HepG2 (cell line): ENCODE data around the gene SLC17A3. TPM values are rescaled to one million over a fixed set of nuclear protein-coding genes. Genes with fewer than 3 reads are reported as not detected.

ENCODE experiments used
- BORCS8-MEF2B ChIP-seq: sonication (generic); formaldehyde crosslinking; IDR thresholded peaks from 2 replicates; pipeline ENCODE4 v1.8.0; 2022; ENCODE audit warnings: mild to moderate bottlenecking, missing genetic modification reagents
- FOXA1 ChIP-seq, 2 experiments: fragments of 450-650 bp in 1 of 2; sonication (generic) in 1 of 2; formaldehyde crosslinking in 1 of 2; IDR thresholded peaks; 2 replicates each; pipeline versions ENCODE4 v1.4.0 to v1.6.1; 2016 to 2020; ENCODE audit warnings: missing genetic modification reagents in 1 of 2
- FOXP1 ChIP-seq, 2 experiments: fragments of 450-650 bp in 1 of 2; IDR thresholded peaks; 2 replicates each; pipeline ENCODE4 v1.6.1; 2017 to 2018; ENCODE audit warnings: antibody characterized with exemption in 1 of 2
- HDAC1 ChIP-seq: sonication (generic); formaldehyde crosslinking; IDR thresholded peaks from 2 replicates; pipeline ENCODE4 v1.5.1; 2020; ENCODE audit warnings: mild to moderate bottlenecking, missing genetic modification reagents
- HIVEP1 ChIP-seq: sonication (generic); formaldehyde crosslinking; IDR thresholded peaks from 2 replicates; pipeline ENCODE4 v1.4.0; 2020; ENCODE audit warnings: mild to moderate bottlenecking, missing genetic modification reagents
- KAT8 ChIP-seq: IDR thresholded peaks from 2 replicates; pipeline ENCODE4 v1.6.1; 2016; ENCODE audit warnings: missing genetic modification reagents, missing compliant biosample characterization
- MAFF ChIP-seq: IDR thresholded peaks from 2 replicates; pipeline ENCODE4 v1.6.1; 2011; ENCODE audit warnings: low read depth, low read length, improper control_type of control experiment
- PHF21A ChIP-seq: sonication (generic); formaldehyde crosslinking; IDR thresholded peaks from 2 replicates; pipeline ENCODE4 v1.5.0; 2020; ENCODE audit warnings: mild to moderate bottlenecking, missing genetic modification reagents
- SALL2 ChIP-seq: sonication (generic); formaldehyde crosslinking; IDR thresholded peaks from 2 replicates; pipeline ENCODE4 v1.8.1; 2023; ENCODE audit warnings: mild to moderate bottlenecking, missing genetic modification reagents, inconsistent platforms
- U2AF1 ChIP-seq: fragments of 200-400 bp; formaldehyde crosslinking; optimal IDR thresholded peaks from 2 replicates; pipeline ENCODE3; 2017; ENCODE audit warnings: mild to moderate bottlenecking, low read depth, low read length
- YEATS4 ChIP-seq: sonication (generic); formaldehyde crosslinking; IDR thresholded peaks from 2 replicates; pipeline ENCODE4 v1.4.0; 2020; ENCODE audit warnings: missing genetic modification reagents, borderline replicate concordance
- ZMYM4 ChIP-seq: sonication (generic); formaldehyde crosslinking; IDR thresholded peaks from 2 replicates; pipeline ENCODE4 v1.8.1; 2023; ENCODE audit warnings: mild to moderate bottlenecking, missing genetic modification reagents
- ZNF121 ChIP-seq: sonication (generic); formaldehyde crosslinking; IDR thresholded peaks from 2 replicates; pipeline ENCODE4 v1.5.0; 2020; ENCODE audit warnings: mild to moderate bottlenecking, missing genetic modification reagents
- ZNF556 ChIP-seq: sonication (generic); formaldehyde crosslinking; IDR thresholded peaks from 2 replicates; pipeline ENCODE4 v1.4.0; 2020; ENCODE audit warnings: mild to moderate bottlenecking, missing genetic modification reagents, borderline replicate concordance
- ZNF614 ChIP-seq: IDR thresholded peaks from 2 replicates; pipeline ENCODE4 v1.6.1; 2018; ENCODE audit warnings: missing biosample characterization, missing genetic modification reagents, inconsistent platforms, borderline replicate concordance
- ZNF644 ChIP-seq: IDR thresholded peaks from 2 replicates; pipeline ENCODE4 v1.6.1; 2016; ENCODE audit warnings: low read depth
- polyA plus RNA-seq, 8 experiments: library from polyadenylated mRNA; depleted of rRNA in 3 of 8; stranded (reverse) in 7 of 8; unstranded in 1 of 8; fragments of >200 nt; fragmentation: Illumina TruSeq in 4 of 8; extraction: Trizol in 4 of 8; gene quantifications; 2 replicates each; pipeline versions ENCODE4 v1.2.1 to v1.2.3, GENCODE V29; 2011 to 2016; ENCODE audit warnings: low read depth in 4 of 8, missing spikeins in 1 of 8, mixed read lengths in 1 of 8; ENCODE audit not compliant: insufficient read depth in 1 of 8
- total RNA-seq, 5 experiments: library from RNA; depleted of rRNA; stranded (reverse); fragments of >200 nt; fragmentation: Illumina TruSeq; extraction: Trizol; gene quantifications; 2 replicates each; pipeline ENCODE4 v1.2.3, GENCODE V29; 2016; ENCODE audit warnings: low read depth in 1 of 5
- TF ChIP-seq, protein P1 (sequence below): IDR thresholded peaks from 2 replicates; pipeline ENCODE4 v1.4.0; 2020; ENCODE audit warnings: mild to moderate bottlenecking, missing genetic modification reagents
- TF ChIP-seq, protein P2 (sequence below): sonication (generic); formaldehyde crosslinking; IDR thresholded peaks from 2 replicates; pipeline ENCODE4 v1.5.1; 2020; ENCODE audit warnings: mild to moderate bottlenecking, moderate library complexity, missing genetic modification reagents
- TF ChIP-seq, protein P3 (sequence below): sonication (generic); formaldehyde crosslinking; IDR thresholded peaks from 2 replicates; pipeline ENCODE4 v1.4.0; 2020; ENCODE audit warnings: missing genetic modification reagents, low read depth, mild to moderate bottlenecking, borderline replicate concordance
- TF ChIP-seq, protein P4 (sequence below): sonication (generic); formaldehyde crosslinking; IDR thresholded peaks from 2 replicates; pipeline ENCODE4 v1.4.0; 2020; ENCODE audit warnings: missing genetic modification reagents
- TF ChIP-seq, protein P5 (sequence below): sonication (generic); formaldehyde crosslinking; IDR thresholded peaks from 2 replicates; pipeline ENCODE4 v1.4.0; 2020; ENCODE audit warnings: missing genetic modification reagents

The SLC17A3 gene
- total and polyA plus RNA-seq, 2 of the 13 experiments (the other 11 are each of a cell fraction or from before 2014, with no cell fraction given): 0.09 to 0.11 TPM

DNA sequence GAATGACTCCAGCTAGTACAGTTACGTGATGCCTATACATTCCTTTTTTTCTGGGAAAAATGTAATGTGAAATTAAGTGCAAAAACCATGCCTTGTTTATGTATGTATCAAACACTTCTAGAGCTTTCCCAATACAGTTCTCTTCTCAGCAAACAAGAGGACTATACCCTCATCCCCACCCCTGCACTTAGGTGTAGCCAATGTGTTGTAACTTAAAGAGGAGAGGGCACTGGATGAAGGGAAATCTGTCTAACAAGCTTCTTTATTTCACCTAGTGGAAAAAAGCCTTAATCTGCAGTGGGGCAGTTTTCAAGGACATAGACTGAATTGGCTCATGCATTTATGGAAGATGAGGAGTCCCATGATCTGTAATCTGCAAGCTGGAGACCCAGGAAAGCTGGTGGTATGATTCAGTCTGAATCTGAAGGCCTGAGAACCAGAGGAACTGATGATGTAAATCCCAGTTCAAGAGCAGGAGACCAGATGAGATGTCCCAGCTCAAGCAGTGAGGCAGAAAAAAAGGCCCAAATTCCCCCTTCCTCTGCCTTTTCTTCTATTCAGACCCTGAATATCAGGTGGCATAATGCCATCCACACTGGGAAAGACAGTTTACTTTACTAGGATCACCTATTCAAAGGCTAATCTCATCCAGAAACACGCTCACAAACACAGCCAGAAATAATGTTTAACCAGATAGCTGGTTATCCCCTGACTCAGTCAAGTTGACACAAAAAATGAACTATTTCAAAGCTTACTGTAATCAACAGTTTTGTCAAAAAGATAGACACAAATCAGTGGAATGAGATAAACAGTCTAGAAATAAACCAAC lies 25.8 kb upstream of the SLC17A3 start (continued):
- TF ChIP-seq, protein P1, sequence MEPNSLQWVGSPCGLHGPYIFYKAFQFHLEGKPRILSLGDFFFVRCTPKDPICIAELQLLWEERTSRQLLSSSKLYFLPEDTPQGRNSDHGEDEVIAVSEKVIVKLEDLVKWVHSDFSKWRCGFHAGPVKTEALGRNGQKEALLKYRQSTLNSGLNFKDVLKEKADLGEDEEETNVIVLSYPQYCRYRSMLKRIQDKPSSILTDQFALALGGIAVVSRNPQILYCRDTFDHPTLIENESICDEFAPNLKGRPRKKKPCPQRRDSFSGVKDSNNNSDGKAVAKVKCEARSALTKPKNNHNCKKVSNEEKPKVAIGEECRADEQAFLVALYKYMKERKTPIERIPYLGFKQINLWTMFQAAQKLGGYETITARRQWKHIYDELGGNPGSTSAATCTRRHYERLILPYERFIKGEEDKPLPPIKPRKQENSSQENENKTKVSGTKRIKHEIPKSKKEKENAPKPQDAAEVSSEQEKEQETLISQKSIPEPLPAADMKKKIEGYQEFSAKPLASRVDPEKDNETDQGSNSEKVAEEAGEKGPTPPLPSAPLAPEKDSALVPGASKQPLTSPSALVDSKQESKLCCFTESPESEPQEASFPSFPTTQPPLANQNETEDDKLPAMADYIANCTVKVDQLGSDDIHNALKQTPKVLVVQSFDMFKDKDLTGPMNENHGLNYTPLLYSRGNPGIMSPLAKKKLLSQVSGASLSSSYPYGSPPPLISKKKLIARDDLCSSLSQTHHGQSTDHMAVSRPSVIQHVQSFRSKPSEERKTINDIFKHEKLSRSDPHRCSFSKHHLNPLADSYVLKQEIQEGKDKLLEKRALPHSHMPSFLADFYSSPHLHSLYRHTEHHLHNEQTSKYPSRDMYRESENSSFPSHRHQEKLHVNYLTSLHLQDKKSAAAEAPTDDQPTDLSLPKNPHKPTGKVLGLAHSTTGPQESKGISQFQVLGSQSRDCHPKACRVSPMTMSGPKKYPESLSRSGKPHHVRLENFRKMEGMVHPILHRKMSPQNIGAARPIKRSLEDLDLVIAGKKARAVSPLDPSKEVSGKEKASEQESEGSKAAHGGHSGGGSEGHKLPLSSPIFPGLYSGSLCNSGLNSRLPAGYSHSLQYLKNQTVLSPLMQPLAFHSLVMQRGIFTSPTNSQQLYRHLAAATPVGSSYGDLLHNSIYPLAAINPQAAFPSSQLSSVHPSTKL (CRISPR knock-in tag): peak; percentile 91
- TF ChIP-seq U2AF1 (no peak), HDAC1 (CRISPR knock-in tag) (0 out of 2 replicates have a peak, but pooled peaks have one; percentile 34), FOXP1 (IDR thresholded peaks at IDR 0.05) (no peak), FOXP1 (CRISPR knock-in tag; IDR thresholded peaks at IDR 0.05) (peak; percentile 88), ZNF614 (CRISPR knock-in tag) (peak; percentile 40; the same call in 1 of the 2 replicates), HIVEP1 (CRISPR knock-in tag) (no peak), BORCS8-MEF2B (CRISPR knock-in tag) (no peak), ZMYM4 (CRISPR knock-in tag) (no peak; the same call in 1 of the 2 replicates), ZNF644 (CRISPR knock-in tag) (peak; percentile 23; the same call in 1 of the 2 replicates), KAT8 (peak; percentile 63), FOXA1 (IDR thresholded peaks at IDR 0.05) (no peak), FOXA1 (CRISPR knock-in tag; IDR thresholded peaks at IDR 0.05) (peak; percentile 64), PHF21A (peak; percentile 48; the same call in 1 of the 2 replicates), YEATS4 (CRISPR knock-in tag) (no peak), ZNF556 (CRISPR knock-in tag) (no peak), SALL2 (no peak; the same call in 1 of the 2 replicates), ZNF121 (CRISPR knock-in tag) (0 out of 2 replicates have a peak, but pooled peaks have one; percentile 63), MAFF (peak; percentile 26; the same call in 1 of the 2 replicates)
- TF ChIP-seq, protein P2, sequence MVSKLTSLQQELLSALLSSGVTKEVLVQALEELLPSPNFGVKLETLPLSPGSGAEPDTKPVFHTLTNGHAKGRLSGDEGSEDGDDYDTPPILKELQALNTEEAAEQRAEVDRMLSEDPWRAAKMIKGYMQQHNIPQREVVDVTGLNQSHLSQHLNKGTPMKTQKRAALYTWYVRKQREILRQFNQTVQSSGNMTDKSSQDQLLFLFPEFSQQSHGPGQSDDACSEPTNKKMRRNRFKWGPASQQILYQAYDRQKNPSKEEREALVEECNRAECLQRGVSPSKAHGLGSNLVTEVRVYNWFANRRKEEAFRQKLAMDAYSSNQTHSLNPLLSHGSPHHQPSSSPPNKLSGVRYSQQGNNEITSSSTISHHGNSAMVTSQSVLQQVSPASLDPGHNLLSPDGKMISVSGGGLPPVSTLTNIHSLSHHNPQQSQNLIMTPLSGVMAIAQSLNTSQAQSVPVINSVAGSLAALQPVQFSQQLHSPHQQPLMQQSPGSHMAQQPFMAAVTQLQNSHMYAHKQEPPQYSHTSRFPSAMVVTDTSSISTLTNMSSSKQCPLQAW (CRISPR knock-in tag): peak; percentile 93
- TF ChIP-seq, protein P3, sequence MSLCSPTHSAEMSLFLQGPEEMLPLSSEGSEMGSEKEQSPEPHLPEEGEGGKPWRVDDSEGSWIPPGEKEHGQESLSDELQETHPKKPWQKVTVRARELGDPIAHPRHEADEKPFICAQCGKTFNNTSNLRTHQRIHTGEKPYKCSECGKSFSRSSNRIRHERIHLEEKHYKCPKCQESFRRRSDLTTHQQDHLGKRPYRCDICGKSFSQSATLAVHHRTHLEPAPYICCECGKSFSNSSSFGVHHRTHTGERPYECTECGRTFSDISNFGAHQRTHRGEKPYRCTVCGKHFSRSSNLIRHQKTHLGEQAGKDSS (CRISPR knock-in tag): no peak
- TF ChIP-seq, protein P4, sequence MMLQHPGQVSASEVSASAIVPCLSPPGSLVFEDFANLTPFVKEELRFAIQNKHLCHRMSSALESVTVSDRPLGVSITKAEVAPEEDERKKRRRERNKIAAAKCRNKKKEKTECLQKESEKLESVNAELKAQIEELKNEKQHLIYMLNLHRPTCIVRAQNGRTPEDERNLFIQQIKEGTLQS (CRISPR knock-in tag): no peak; the same call in 1 of the 2 replicates
- TF ChIP-seq, protein P5, sequence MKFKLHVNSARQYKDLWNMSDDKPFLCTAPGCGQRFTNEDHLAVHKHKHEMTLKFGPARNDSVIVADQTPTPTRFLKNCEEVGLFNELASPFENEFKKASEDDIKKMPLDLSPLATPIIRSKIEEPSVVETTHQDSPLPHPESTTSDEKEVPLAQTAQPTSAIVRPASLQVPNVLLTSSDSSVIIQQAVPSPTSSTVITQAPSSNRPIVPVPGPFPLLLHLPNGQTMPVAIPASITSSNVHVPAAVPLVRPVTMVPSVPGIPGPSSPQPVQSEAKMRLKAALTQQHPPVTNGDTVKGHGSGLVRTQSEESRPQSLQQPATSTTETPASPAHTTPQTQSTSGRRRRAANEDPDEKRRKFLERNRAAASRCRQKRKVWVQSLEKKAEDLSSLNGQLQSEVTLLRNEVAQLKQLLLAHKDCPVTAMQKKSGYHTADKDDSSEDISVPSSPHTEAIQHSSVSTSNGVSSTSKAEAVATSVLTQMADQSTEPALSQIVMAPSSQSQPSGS (CRISPR knock-in tag): peak; percentile 41; the same call in 1 of the 2 replicates
